ENCODE results near the gene DEFB108B.
"Not testable (repeated sequence)": the region's sequence is repeated elsewhere in the genome, so short reads cannot be mapped to it uniquely, and the experiment has no call there.

DEFB108B gene

DNA sequence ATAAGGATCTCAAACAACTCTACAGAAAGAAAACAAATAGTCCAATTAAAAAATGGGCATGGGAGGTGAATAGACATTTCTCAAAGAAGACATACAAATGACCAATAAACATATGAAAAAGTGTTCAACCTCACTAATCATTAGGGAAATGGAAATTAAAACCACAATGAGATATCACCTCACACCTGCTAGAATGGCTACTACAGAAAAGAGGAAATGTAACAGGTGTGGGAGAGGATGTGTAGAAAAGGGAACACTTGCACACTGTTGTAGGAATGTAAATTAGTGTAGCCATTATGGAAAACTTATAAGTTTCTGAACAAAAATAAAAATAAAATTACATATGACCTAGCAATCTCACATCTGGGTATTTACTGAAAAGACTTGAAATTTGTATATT, 37.7 kb downstream of the DEFB108B start:
- H3K9me3 Mint-ChIP-seq: not testable (repeated sequence)

GRCh38 chr11:71876262-71876661, 43.3 kb downstream of the DEFB108B start:
- H3K4me3 Mint-ChIP-seq, H3K27ac Mint-ChIP-seq, H3K9me3 Mint-ChIP-seq: not testable (repeated sequence)

More for the DNA sequence above, 37.7 kb downstream of the DEFB108B start:
- not testable (repeated sequence) for H3K27ac Mint-ChIP-seq, H3K4me1 Mint-ChIP-seq, H3K4me3 Mint-ChIP-seq, H3K27me3 Mint-ChIP-seq
- peaks cover 10% of the 10 kb centered on the region for H3K36me3 Mint-ChIP-seq

DNA sequence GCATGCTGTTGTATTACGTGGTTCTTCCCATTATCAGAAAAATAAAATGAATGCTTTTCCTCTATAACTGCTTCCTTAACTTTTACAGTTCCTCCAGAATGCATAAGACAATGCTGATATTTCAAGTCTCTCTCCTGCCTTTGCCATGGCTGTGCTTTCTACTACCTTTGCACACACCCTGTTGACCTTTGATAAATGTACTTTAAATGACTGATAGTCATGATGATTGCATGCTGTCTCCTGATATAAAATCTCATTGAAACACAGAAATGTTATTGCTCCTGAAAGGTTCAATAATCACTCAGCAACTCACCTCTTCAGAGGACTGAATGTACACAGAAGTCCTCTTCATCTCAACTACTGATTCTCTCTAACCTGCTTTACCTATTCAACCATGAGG, 45.1 kb downstream of the DEFB108B start, which contains the start of gene DEFB131B:
DEFB131B (plus strand) TSS at position 395 of the 400 bp plus-strand sequence; CDS start at position 395, 0 bp downstream.
- H3K4me3 Mint-ChIP-seq, H3K27ac Mint-ChIP-seq, H3K9me3 Mint-ChIP-seq, H3K27me3 Mint-ChIP-seq, H3K4me1 Mint-ChIP-seq: not testable (repeated sequence)
- peaks cover 28% of the 10 kb centered on the region for H3K36me3 Mint-ChIP-seq

More at GRCh38 chr11:71876262-71876661, 43.3 kb downstream of the DEFB108B start:
- not testable (repeated sequence) for H3K27me3 Mint-ChIP-seq, H3K4me1 Mint-ChIP-seq
- peaks cover 21% of the 10 kb centered on the region for H3K36me3 Mint-ChIP-seq

- H3K9me3 Mint-ChIP-seq, H3K27me3 Mint-ChIP-seq, H3K27ac Mint-ChIP-seq, H3K4me3 Mint-ChIP-seq, H3K4me1 Mint-ChIP-seq: not testable (repeated sequence)
- H3K36me3 Mint-ChIP-seq: peaks cover 12% of the 10 kb centered on the region
Measured at GRCh38 chr11:71885806-71886205, 52.8 kb downstream of the DEFB108B start.
